Stimulated activated CD4-positive, alpha-beta T cell treated with anti-CD3 and anti-CD28 coated beads, TNF-alpha, amount 100 ng/mL, for 4 hours (primary cell): ENCODE measurements around the gene RHBDD3.

Source experiments
- DNase-seq, 3 experiments: peaks; one replicate each; pipeline ENCODE4 v3.0.0-alpha.2; 2020; ENCODE audit warnings: low read depth in 3 of 3

RHBDD3 gene

DNA sequence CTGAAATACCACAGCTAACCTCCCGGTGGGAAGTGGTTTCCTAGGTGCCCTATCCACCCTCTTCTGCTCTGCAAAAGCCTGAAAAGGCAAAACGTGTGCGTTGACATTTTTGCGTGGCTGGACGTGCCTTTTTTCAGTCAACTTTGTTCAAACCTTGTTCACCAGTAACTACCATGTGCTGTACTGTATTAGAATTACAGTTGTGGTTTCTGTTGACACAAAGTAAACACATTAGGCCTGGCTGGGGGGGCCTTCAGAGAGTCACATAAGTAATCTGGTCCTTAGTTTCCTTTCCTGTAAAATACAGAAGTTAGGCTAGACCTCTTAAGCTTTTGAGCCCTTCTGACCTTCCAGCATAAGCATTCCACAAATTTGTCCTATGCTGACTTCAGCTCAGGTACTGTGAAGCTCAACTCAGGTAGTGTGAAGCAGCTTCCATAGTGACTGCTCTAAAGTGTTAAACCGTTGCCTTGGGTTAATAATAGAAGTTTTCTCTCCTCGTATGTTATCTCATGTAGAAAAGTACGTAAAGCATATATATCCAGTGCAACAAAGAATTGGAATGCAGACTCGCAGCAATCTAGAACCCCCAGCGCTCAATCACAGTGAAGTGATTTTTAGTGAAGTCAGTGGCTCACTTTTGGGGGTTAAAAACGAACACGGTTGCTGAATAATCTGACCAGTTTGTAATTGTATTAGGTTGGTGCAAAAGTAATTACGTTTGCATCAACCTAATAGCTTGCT, 2.1 kb upstream of the RHBDD3 start:
- DNase-seq: no peak

DNA sequence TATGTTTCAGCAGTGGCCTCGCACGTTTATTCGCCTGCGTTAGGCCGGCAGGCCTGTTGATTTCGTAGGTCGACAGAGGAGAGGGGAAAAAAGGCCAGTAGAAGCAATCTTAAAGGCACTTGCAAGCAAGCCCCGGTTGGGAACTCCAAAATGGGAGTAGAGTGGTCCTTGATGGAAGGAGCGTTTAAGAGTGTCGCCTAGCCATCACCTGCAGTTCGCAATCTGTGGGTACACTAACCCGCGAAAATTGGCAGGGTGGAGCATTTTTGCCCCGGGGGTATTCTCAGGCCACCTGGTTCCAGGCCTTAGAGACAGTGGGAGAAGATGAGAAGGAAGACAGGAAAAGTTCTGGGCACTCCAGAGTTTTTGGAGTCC, 1.4 kb upstream of the RHBDD3 start:
- DNase-seq: no peak

DNA sequence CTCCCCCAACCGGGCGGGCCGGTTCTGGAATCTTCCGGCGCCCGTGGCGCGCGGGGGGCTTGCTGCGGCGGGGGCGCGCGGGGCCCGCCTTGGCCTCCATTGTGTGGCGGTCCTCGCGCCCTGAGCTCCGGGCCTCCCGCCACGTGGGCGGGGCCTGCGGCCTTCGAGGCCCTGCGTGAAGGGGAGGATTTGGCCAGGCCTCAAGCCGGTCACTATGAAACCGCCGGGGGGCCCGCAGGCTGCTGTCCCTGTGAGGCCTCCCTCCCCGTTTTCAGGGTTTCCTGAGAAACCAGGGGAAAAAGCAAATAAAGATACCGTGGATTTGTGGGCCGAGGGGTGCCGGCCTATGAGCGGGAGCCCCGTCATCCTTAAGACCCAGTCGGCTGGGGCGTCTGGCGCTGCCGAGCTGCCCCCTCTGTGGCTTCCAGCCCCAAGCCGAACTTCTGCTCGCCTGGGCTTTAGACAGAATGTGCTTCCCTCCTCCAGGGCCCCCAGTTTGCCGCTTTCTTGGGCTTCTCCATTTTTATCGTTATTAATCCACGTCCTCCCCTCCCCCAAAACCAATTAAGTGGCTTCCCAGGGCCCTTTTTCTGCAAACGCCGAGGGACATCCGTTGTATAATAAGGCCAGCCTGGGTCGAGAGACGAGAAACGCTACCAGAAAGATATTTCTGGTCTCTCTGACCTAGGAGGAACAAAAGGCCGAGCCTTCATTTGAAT, 889 bp upstream of the RHBDD3 start:
- no peak for DNase-seq

DNA sequence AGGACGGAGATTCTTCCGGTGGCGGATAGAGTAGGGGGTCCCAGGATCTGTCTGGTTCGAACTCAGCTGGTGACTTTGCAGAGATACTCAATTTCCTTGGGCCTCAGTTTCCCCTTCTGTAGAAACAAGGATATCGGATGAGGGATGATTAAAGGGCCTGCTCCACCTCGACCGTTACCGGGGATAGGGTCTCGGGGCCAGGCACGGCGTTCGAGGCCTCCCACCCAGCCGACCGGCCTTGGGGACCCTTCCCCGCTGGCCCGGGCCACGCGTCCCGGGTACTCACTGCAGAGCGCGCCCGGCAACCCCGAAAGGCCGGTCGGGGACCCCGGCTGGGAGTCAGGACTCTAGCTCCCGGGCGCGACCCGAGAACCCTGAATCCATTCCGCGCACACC, 321 bp downstream of the RHBDD3 start:
- no peak for DNase-seq

DNA sequence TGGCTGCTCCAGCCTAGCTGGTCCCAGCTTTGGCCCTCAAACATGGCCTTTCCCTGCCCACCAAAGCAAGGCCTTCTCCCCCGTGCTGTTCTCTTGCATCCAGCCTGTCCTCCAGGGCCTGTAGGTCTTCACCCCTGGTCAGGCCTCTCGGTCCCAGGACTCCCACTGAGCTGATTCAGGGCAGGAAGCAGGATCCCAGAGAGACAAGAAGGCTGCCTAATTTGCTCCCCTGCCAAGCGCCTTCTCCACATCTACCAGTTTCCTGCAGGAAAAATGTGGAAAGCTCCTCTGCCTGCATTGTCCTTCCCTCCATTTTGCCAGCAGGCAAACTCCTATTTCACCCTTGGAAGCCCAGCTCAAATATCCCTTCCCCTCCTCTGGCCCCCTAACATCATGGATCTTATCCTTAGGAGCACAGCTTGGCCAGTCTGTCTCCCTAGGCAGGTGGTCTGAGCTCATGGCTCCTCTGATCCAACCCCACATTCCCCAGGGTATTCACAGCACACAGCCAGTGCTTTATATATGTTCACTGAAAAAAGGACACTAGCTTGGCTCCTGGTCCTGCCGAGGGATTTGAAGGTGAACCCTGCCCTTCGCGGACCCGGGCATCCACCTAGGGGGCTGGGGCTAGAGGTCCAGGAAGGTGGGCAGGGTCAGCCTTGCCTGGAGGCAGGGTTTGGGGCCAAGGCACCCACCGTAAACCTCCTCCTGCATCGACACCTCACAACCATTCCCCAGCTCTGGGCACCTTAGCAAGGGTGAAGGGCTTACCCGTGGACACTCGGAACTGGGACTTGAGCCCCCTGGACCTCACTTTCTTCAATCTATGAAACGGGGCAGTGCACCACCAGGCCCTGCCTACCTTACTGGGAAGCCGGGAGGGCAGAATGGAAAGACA, 968 bp downstream of the RHBDD3 start:
- DNase-seq: no peak

DNA sequence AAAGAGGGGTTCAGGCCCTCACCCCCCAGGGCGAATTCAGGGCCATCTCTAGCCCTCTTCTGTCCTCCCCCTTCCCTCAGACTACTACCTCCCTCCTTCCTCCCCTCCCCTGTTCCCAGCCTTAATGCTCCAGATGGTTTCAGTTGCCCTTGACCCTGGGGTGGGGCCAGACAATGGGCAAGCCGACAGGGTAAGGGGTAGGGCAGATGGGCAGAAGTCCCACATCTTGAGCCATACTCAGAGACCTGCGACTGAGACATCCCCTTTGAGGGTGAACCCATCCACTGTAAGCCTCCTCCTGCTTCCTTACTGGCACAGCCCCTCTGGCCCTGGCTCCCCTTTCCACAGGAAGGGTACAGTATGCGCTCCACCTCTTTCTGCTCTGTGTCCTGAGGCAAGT, 1.9 kb downstream of the RHBDD3 start:
- DNase-seq: no peak

DNA sequence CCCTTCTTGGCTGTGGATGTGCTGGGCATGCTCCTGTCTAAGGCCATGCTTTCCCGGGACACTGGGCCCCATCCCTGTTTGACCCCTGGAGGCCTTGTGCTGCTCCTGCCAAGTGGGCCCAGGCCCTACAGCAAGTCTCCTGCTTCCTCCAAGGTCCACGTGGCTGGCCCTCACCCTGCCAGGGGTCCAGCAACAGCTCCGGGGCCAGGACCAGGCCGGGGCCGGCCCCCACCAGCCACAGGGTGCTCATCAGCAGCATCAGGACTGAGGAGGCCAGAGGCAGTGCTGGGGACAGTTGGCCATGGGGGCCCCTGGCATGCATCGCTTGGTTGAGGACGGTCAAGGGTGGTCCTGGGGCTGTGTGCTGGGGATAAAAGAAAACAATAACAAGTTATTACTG, 2.5 kb downstream of the RHBDD3 start:
- DNase-seq: no peak

DNA sequence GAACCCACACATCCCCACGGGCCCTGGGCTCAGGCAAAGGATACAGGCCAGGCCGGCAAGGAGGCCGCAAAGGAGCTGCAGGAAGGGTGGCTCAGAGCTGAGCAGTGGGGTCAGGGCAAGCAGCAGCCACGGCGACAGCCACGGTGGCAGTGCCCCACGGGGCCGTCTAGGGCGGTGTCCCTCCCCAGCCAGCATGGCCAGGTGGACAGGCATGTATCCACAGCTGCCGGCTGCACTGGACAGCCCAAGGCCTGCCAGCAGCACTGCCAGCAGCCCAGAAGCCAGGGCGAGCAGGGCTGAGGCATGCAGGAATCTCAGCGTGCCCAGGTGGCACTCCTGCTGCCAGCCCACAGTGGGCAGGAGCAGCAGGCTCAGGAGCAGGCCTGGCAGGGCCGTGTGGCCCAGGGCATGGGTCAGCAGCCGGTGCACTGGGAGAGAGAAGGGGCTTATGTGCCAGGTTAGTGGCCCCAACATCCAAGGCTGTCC, 3.9 kb downstream of the RHBDD3 start:
- no peak for DNase-seq

DNA sequence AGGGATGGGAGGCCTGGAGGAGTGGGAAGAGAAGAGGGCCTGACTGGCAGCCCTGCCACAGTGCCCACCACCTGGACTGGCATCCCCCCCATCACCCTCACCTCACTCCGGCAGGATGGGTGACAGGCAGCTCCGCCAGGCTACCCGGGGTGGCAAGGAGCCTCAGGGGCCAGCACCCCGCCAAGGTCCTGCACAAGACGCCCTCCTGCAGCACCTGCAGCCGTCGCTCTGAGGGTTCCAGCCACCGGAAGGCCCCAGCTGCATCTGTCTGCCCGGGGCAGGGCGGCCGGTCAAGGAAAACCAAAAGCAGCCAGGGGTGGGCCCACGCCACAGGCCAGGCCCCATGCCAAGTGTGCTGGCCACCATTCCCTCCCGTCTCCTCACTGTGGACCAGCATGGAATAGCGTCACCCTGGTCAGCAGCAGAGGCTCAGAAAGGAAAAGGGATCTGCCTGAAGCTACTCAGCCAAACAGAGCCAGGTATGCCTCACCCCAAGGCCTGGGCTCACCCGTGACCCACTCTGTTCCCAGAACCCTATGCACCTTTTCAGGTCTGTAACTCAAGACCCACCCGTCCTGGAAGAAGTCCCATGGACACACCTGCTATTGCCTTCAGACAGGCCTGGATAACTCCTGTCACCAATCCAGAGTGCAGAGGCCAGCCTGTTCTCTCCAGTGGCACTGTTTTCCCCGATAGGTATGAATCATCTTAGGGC, 7.0 kb downstream of the RHBDD3 start:
- no peak for DNase-seq

DNA sequence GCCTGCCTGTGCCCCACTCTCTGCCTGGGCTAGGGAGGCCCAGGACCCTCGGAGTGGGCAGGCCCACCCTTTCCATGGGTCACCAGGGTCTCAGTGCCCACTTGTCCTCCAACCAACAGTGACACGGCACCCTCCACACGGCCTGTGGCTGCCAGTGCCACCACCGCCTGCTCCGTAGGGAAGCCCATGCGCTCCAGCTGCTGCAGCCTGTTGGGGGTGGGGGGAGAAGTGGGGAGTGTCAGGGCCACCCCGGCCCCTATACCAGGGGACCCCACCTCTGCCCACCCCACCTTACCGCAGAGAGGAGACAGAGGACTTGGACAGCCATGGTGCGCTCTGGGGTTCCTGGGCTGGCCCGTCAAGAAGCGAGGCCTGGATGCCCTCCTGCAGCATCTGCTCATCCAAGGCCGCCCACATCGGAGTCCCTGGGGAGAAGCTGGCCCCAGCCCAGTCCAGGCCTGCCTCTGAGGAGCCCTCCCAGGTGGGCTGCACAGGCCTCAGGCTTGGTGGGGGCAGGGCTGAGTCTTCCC, 7.7 kb downstream of the RHBDD3 start:
- DNase-seq: no peak

DNA sequence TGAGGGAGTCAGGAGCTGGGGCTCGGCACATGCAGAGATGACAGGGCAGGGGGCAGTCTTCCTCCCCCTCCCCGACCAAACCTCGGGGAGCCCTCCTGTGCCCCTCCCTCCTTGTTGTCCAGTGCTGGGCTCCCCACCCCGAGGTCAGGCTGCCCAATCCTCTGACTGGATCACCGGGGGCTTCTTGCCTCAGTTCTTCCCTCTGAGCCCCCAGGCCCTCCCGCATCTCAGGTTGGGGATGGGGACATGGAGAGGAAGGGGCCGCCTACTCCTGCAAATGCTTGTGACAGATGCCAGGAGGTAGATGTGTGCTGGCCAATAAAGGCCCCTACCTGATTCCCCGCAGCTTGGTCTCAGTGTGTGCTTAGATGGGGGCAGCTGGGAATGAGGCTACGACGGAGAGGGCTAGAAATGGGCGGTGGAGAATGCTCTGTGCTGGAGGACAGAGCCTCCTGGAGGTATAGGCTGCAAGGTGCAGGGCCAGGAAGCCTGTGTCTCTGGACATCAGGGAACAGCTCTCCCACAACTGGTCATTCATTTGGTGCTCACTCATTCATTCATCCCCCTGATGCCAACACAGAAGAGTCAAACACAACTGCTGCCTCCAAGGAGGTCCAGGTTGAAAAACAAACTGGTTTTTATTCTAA, 8.4 kb downstream of the RHBDD3 start:
- no peak for DNase-seq

DNA sequence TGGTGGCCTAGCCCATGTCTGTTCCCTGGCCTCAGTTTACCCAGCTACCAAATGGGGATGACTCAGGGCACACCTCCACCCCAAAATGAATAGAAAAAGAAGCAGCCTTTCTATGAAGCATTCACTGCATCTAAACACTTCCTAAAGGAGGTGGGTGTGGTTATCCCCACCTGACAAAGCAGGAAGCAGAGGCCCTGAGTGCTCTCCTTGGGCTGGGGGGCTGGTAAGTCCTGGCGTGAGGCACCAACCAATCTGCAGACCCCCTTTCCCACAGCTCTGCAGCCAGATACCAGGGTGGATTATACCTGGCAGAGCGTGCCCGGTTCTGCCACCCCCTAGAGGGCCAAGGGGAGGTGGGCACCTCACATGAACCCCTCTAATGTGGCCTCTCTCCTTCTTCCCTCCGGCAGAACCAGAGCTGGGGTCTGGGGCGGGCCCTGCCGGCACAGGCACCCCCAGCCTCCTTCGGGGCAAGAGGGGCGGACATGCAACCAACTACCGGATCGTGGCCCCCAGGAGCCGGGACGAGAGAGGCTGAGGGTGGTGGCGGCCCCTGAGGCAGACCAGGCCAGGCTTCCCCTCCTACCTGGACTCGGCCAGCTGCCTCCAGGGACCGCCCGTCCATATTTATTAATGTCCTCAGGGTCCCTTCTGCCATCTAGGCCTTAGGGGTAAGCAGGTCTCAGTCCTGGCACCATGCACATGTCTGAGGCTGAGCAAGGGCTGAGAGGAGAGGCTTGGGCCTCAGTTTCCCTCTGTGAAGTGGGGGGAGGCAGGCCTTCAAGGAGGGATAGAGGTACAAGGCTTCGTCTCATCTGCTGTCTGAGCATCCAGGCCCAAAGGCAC, 9.2 kb downstream of the RHBDD3 start:
- DNase-seq: no peak

DNA sequence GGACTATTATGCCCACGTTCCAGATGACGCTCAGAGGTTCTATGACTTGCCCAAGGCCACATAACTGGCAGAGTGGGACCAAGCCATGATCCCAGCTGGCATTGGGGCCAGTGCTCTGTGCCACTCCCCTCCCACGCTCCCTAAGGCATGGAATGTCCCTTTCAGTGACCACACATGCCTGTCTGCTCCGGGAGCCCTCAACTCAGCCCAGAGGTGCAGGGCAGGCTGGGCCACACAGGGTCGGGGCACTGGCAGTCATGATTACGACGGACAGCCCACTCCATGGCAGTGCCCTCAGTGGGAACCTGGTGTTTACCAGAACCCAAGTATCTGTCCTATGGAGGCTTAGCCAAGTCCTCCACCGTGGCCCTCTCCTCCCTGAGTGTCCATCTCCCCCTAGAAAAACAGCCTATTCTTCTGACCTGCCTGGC, 10.0 kb downstream of the RHBDD3 start:
- DNase-seq: no peak

DNA sequence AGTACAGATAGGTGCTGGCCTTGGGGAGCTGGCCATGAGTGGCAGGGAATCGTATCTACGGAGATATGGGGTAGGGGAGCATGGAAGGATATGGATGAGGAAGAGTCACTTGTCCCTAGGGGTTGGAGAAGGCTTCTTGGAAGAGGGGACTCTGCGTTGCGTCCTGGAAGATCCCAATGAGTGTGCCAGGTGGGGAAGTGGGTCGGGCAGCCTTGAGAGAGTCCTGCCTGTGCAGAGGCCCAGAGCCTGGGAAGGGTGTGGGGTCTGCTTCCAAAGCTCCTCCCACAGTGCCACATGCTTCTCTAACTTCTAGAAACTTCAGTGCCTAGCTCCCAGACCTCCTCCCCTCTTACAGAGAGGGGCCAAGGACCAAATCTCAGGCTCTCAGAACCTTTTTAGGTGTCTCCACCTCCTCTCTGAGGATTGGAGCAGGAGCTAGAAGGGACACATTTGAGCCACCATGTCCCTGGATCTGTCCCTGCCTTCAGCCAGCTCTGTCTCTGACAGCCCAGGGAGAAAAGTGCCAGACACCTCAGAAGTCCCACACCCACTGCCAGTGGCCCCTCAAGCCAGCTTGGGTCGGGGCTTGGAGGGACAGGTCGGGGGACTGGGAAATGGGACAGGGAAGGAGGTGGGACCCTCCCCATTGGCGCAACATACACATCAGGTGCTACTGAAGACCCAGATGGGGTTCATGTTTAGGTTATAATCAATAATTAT, 11.0 kb downstream of the RHBDD3 start:
- no peak for DNase-seq

DNA sequence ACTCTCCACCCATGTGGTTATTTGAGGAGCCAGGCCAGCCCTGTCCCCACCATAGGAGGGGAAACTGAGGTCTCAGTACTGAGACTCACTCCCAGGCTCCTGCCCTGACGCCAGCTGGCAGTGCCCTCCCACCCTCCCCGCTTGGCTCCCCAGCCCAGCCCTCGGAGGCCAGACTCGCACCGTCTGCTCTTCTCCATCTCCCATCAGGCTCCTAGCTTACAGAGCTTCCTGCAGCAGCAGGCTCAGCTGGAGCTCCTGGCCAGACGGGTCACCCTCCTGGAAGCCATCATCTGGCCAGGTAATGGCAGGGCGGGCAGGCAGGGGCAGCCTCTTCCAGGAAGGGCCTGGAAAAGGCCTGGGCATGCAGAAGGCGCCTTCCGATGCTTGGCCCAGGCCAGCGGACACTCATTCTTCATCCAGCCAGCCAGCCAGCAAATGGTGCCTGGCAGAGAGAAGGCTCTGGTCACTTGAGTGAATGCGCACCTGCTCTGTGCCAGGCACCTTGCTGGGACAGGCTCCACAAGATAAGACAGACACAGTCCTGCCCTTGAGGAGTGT, 12.6 kb downstream of the RHBDD3 start:
- no peak for DNase-seq

DNA sequence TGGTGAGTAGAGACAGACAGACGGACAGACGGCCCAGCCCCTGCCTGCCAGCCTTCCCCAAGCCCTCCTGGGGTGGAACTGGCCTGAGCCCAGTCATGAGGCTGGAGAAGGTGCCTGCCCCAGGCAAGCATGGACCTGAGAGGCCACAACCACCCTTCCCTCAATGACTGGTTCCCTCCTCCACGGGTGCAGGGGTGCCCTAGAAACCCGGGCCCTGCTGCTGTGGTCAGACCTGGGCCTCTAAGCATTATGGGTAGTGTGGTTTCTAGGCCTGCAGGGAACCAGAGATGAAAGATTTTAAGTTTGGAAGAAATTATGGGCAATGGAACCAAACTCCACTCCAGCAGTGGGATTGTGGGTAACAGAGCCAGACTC, 13.5 kb downstream of the RHBDD3 start:
- no peak for DNase-seq

DNA sequence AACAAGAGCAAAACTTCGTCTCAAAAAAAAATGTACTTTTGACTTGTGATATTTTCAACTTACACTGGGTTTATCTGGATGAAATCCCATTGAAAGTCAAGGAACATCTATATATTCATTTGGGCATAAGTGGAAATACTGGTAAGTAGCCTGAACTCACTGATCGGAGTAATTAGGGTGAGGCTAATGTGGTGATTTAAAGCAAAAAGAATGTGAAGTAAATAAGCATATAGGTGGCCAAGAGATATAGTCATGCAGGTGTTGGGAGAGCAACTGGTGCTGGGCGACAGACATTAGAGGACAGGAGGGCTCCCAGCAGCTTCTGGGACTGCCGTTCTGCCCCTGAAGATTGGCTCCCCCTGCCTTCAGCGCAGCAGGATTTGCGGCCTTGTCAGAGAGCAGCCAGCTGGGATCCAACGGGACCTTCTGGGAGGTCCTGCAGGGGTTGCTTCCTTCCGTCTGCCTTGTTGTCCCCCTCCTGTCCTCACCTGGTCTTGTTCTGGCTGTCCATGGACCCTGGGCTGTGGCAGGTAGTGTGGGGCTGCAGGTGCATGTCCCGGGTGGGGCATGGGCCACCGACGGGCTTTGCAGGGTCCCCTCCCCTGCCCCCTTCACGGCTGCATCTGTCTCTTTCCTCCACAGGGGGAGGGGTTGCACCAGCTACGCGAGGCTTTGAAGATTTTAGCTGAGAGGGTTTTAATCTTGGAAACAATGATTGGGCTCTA, 14.1 kb downstream of the RHBDD3 start:
- DNase-seq: no peak
